ENCODE data around the gene UBXN2A. TPM values are rescaled to one million over a fixed set of nuclear protein-coding genes. Genes with fewer than 3 reads are reported as not detected.
A peak's percentile ranks its signal among the peaks of the same experiment; 100 is the strongest.
"Not testable (repeated sequence)": the region's sequence is repeated elsewhere in the genome, so short reads cannot be mapped to it uniquely, and the experiment has no call there.

The UBXN2A gene
- total RNA-seq, 1 donor from 2014 or later, result 15.6 TPM

GRCh38 chr2:24011250-24012104, 71.2 kb downstream of the UBXN2A start:
- DNase-seq (ENCODE audit: low read depth), result no peak

GRCh38 chr2:24012521-24013188, 72.4 kb downstream of the UBXN2A start:
- no peak for DNase-seq (ENCODE audit: low read depth)

GRCh38 chr2:24014902-24015301, 74.6 kb downstream of the UBXN2A start:
- DNase-seq (ENCODE audit: low read depth), result not testable (repeated sequence)

GRCh38 chr2:24015562-24016375, 75.5 kb downstream of the UBXN2A start:
- DNase-seq (ENCODE audit: low read depth), result no peak

- DNase-seq (ENCODE audit: low read depth), result no peak
Measured at GRCh38 chr2:24016376-24016761, 76.1 kb downstream of the UBXN2A start.

- DNase-seq (ENCODE audit: low read depth), result no peak
Measured at GRCh38 chr2:24016853-24017703, 76.8 kb downstream of the UBXN2A start.

- no peak for DNase-seq (ENCODE audit: low read depth)
Measured at GRCh38 chr2:24017711-24018110, 77.4 kb downstream of the UBXN2A start.

GRCh38 chr2:24018241-24018640, 78.0 kb downstream of the UBXN2A start:
- DNase-seq (ENCODE audit: low read depth), result no peak

GRCh38 chr2:24019729-24020128, 79.5 kb downstream of the UBXN2A start:
- DNase-seq (ENCODE audit: low read depth), result no peak

- DNase-seq (ENCODE audit: low read depth), result no peak
Measured at GRCh38 chr2:24020244-24020643, 80.0 kb downstream of the UBXN2A start.

GRCh38 chr2:24021122-24021998, 81.1 kb downstream of the UBXN2A start:
- DNase-seq (ENCODE audit: low read depth), result peak; percentile 41

GRCh38 chr2:24022324-24022974, 82.2 kb downstream of the UBXN2A start:
- DNase-seq (ENCODE audit: low read depth), result no peak

GRCh38 chr2:24022975-24023575, 82.8 kb downstream of the UBXN2A start:
- DNase-seq (ENCODE audit: low read depth), result peak; percentile 81

GRCh38 chr2:24024018-24024417, 83.8 kb downstream of the UBXN2A start:
- DNase-seq (ENCODE audit: low read depth), result no peak

GRCh38 chr2:24024996-24025663, 84.9 kb downstream of the UBXN2A start:
- DNase-seq (ENCODE audit: low read depth), result no peak

GRCh38 chr2:24026233-24026632, 86.0 kb downstream of the UBXN2A start:
- no peak for DNase-seq (ENCODE audit: low read depth)

GRCh38 chr2:24038786-24039499, 98.7 kb downstream of the UBXN2A start:
- no peak for DNase-seq (ENCODE audit: low read depth)

GRCh38 chr2:24040511-24040910, 100.2 kb downstream of the UBXN2A start:
- DNase-seq (ENCODE audit: low read depth), result no peak
